Transverse colon (tissue), 4 donors: ENCODE measurements around the gene HDAC7. TPM values are rescaled to one million over a fixed set of nuclear protein-coding genes. Genes with fewer than 3 reads are reported as not detected.
A peak's percentile ranks its signal among the peaks of the same experiment; 100 is the strongest.

Experiments
- DNase-seq: peaks from one replicate; pipeline ENCODE4 v3.0.0-alpha.2; 2019
- H3K27ac ChIP-seq, 4 donors: fragments of 200-600 bp; sonication (generic); 2 replicates each; pipeline ENCODE4 v1.5.1; 2016 to 2018; ENCODE audit warnings: inconsistent platforms in 4 of 4
- H3K27me3 ChIP-seq: fragments of 200-600 bp; sonication (generic); 2 replicates; pipeline ENCODE4 v1.5.1; 2017; ENCODE audit warnings: inconsistent platforms
- H3K36me3 ChIP-seq, 4 donors: fragments of 200-600 bp; sonication (generic); 2 replicates each; pipeline ENCODE4 v1.5.1; 2017 to 2019; ENCODE audit warnings: inconsistent platforms in 4 of 4
- H3K4me1 ChIP-seq, 4 donors: fragments of 200-600 bp; sonication (generic); 2 replicates each; pipeline ENCODE4 v1.5.1; 2017 to 2020; ENCODE audit warnings: inconsistent platforms in 4 of 4
- H3K4me3 ChIP-seq, 4 donors: fragments of 200-600 bp; sonication (generic); 1 replicate in 1 of 4; 2 replicates in 3 of 4; pipeline versions ENCODE4 v1.5.1 to v1.6.1; 2017 to 2019; ENCODE audit warnings: inconsistent platforms in 4 of 4
- H3K9me3 ChIP-seq, 2 donors: fragments of 200-600 bp; sonication (generic); 2 replicates each; pipeline ENCODE4 v1.5.1; 2017 to 2019; ENCODE audit warnings: inconsistent platforms in 2 of 2
- CTCF ChIP-seq, 5 experiments: fragments of 200-600 bp in 3 of 5; fragments of 450-650 bp in 2 of 5; sonication (generic) in 3 of 5; IDR thresholded peaks; 1 replicate in 2 of 5; 2 replicates in 3 of 5; pipeline ENCODE4 v1.5.1; 2016 to 2017; ENCODE audit warnings: antibody characterized with exemption in 5 of 5, inconsistent platforms in 3 of 5, mild to moderate bottlenecking in 2 of 5, moderate library complexity in 1 of 5
- EP300 ChIP-seq: sonication (generic); formaldehyde crosslinking; IDR thresholded peaks from one replicate; pipeline ENCODE4 v1.6.1; 2017; ENCODE audit warnings: antibody characterized with exemption, low read depth
- POLR2A ChIP-seq: fragments of 450-650 bp; IDR thresholded peaks from one replicate; pipeline ENCODE4 v1.6.1; 2016; ENCODE audit warnings: antibody characterized with exemption, mild to moderate bottlenecking, moderate library complexity
- POLR2AphosphoS5 ChIP-seq, 3 donors: sonication (generic); formaldehyde crosslinking; IDR thresholded peaks; one replicate each; pipeline ENCODE4 v1.6.1; 2016; ENCODE audit warnings: antibody characterized with exemption in 3 of 3
- WGBS, 2 donors: methylation state at CpG; one replicate each; pipeline ENCODE4 v1.1.5; 2018; ENCODE audit warnings: low coverage in 1 of 2; 5-methylcytosine and 5-hydroxymethylcytosine counted together
- in situ Hi-C, 4 donors: fragments of 200-750 bp; cut with MboI; loops; one replicate each; pipeline versions ENCODE4 v1.15.0 to v1.15.1; 2017; ENCODE audit warnings: low sequenced_read_pairs in 3 of 4, low pct_ligation_motif_present in 1 of 4, low pct_unique_long_range_greater_than_20kb in 1 of 4
- intact Hi-C: fragments of 100-400 bp; cut with DNase I; formaldehyde crosslinking; loops from one replicate; pipeline ENCODE4 v1.15.1; 2023; ENCODE audit warnings: low total_unique reads
- total RNA-seq, 4 donors: library from RNA; depleted of rRNA; stranded (reverse); fragments of >200 nt; gene quantifications; one replicate each; pipeline ENCODE4 v1.1.0, GENCODE V29; 2016

The HDAC7 gene
- total RNA-seq, 4 donors from 2014 or later: 19.4 to 133 (median 28.3) TPM

- in situ Hi-C loops (loop anchor here (5.0 to 25.0 kb wide), 4 partner anchors 53 to 125 kb away; partner anchors contain the start of gene ENDOU (in 2 of the 4)), intact Hi-C loops (loop anchor here (2.0 to 5.0 kb wide), 2 partner anchors 59 to 120 kb away; no protein-coding TSS in a partner anchor)
- no peaks in the 10 kb centered on the region for H3K36me3 ChIP-seq
- H3K4me3 ChIP-seq: no peak overlapping the region
- WGBS, 2 donors: 47 to 78% methylated on average over 8 to 13 of the region's 13 CpGs
- H3K27me3 ChIP-seq: no peaks in the 10 kb centered on the region
- peaks cover 0 to 13% (median 0%) of the 10 kb centered on the region in 4 donors for H3K4me1 ChIP-seq
- no peak for TF ChIP-seq POLR2A
- no peak for TF ChIP-seq POLR2AphosphoS5 (IDR thresholded peaks at IDR 0.05)
- TF ChIP-seq CTCF (IDR thresholded peaks at IDR 0.05): peak; percentile 90 to 97 (median 92)
- no peak for TF ChIP-seq EP300
- peak overlapping the region in 1 of 4 donors; percentile 15 for H3K27ac ChIP-seq
- H3K9me3 ChIP-seq: no peaks in the 10 kb centered on the region
- peak; percentile 78 for DNase-seq
These were observed 17.8 kb upstream of the HDAC7 start for GRCh38 chr12:47837190-47838171.

GRCh38 chr12:47835831-47836155 lies 16.1 kb upstream of the HDAC7 start:
- 93% methylated on average over 3 of the region's 3 CpGs; no CpG with 5 or more reads in 1 of the 2 donors for WGBS, 2 donors
- Histone ChIP-seq H3K4me1 (peaks cover 0 to 7% (median 0%) of the 10 kb centered on the region in 4 donors), H3K27me3 (no peaks in the 10 kb centered on the region), H3K9me3 (no peaks in the 10 kb centered on the region), H3K4me3 (no peak overlapping the region), H3K36me3 (no peaks in the 10 kb centered on the region), H3K27ac (no peak overlapping the region)
- no peak for TF ChIP-seq POLR2AphosphoS5 (IDR thresholded peaks at IDR 0.05)
- no peak for TF ChIP-seq CTCF (IDR thresholded peaks at IDR 0.05)
- TF ChIP-seq EP300: no peak
- TF ChIP-seq POLR2A: no peak
- intact Hi-C loops (loop anchor here (2.0 to 5.0 kb wide), 2 partner anchors 57 to 118 kb away; no protein-coding TSS in a partner anchor), in situ Hi-C loops (loop anchor here (5.0 to 25.0 kb wide), 4 partner anchors 51 to 123 kb away; partner anchors contain the start of gene ENDOU (in 2 of the 4))
- DNase-seq: no peak

- Histone ChIP-seq H3K36me3 (no peaks in the 10 kb centered on the region), H3K27me3 (no peaks in the 10 kb centered on the region), H3K9me3 (no peaks in the 10 kb centered on the region), H3K27ac (no peak overlapping the region), H3K4me1 (peaks cover 0 to 7% (median 0%) of the 10 kb centered on the region in 4 donors), H3K4me3 (no peak overlapping the region)
- no peak for DNase-seq
- intact Hi-C loops: loop anchor here (5.0 kb wide), 1 partner anchor 118 kb away; no protein-coding TSS in a partner anchor
- 86 to 100% methylated on average over 2 to 12 of the region's 12 CpGs for WGBS, 2 donors
- in situ Hi-C loops: loop anchor here (5.0 to 25.0 kb wide), 4 partner anchors 50 to 123 kb away; partner anchors contain the start of gene ENDOU (in 2 of the 4)
- TF ChIP-seq EP300 (no peak), POLR2AphosphoS5 (IDR thresholded peaks at IDR 0.05) (no peak), POLR2A (no peak), CTCF (IDR thresholded peaks at IDR 0.05) (no peak)
These were observed 15.5 kb upstream of the HDAC7 start for GRCh38 chr12:47835006-47835830.
